ENCODE measurements around the gene HS2ST1.

HS2ST1 gene

GRCh38 chr1:87048237-87048636 is 133.8 kb downstream of the HS2ST1 start (continued):
- TF ChIP-seq PRDM4 (tag by site-specific recombination; IDR thresholded peaks at IDR 0.05): no peak

GRCh38 chr1:87051965-87052364 is 137.5 kb downstream of the HS2ST1 start:
- Histone ChIP-seq H3K4me1 (ENCODE audit: control insufficient read depth, insufficient read depth, low read length) (no peaks in the 10 kb centered on the region), H3K27ac (ENCODE audit: extremely low read depth, low read depth, low read length) (no peak overlapping the region), H3K4me3 (ENCODE audit: low read depth, low read length) (no peak overlapping the region), H3K9me3 (ENCODE audit: control insufficient read depth, insufficient read depth, low read depth, low read length) (no peaks in the 10 kb centered on the region), H3K36me3 (ENCODE audit: control insufficient read depth in 2 of 2, insufficient read depth in 1 of 2, low read length in 2 of 2) (no peaks in the 10 kb centered on the region)
- TF ChIP-seq ZNF658 (tag by site-specific recombination; IDR thresholded peaks at IDR 0.05) (no peak), ZNF660 (tag by site-specific recombination; IDR thresholded peaks at IDR 0.05) (no peak), PRDM2 (tag by site-specific recombination; IDR thresholded peaks at IDR 0.05; ENCODE audit: borderline replicate concordance) (no peak)
- ChIA-PET POLR2A (no interaction called here), CTCF (interaction anchor here (2.4 kb wide), 1 partner anchor 32 kb away, joined by 7 read pairs; no protein-coding TSS in a partner anchor)

- H3K36me3 ChIP-seq (ENCODE audit: control insufficient read depth in 2 of 2, insufficient read depth in 1 of 2, low read length in 2 of 2): no peaks in the 10 kb centered on the region
- H3K27ac ChIP-seq (ENCODE audit: extremely low read depth, low read depth, low read length): no peak overlapping the region
- no peaks in the 10 kb centered on the region for H3K4me1 ChIP-seq (ENCODE audit: control insufficient read depth, insufficient read depth, low read length)
- H3K9me3 ChIP-seq (ENCODE audit: control insufficient read depth, insufficient read depth, low read depth, low read length): no peaks in the 10 kb centered on the region
- H3K4me3 ChIP-seq (ENCODE audit: low read depth, low read length): no peak overlapping the region
- TF ChIP-seq ZNF214 (tag by site-specific recombination; IDR thresholded peaks at IDR 0.05; ENCODE audit: borderline replicate concordance) (no peak), ZNF274 (IDR thresholded peaks at IDR 0.05; ENCODE audit: low read length) (no peak), ZNF274 (tag by site-specific recombination; IDR thresholded peaks at IDR 0.05; ENCODE audit: borderline replicate concordance) (no peak), ZNF747 (tag by site-specific recombination; IDR thresholded peaks at IDR 0.05) (no peak), PRDM4 (tag by site-specific recombination; IDR thresholded peaks at IDR 0.05) (no peak), IKZF3 (tag by site-specific recombination; IDR thresholded peaks at IDR 0.05) (no peak), GLI4 (tag by site-specific recombination; IDR thresholded peaks at IDR 0.05) (no peak), ZNF654 (tag by site-specific recombination; IDR thresholded peaks at IDR 0.05; ENCODE audit: low read depth) (no peak), ZNF146 (tag by site-specific recombination; IDR thresholded peaks at IDR 0.05) (no peak)
- ChIA-PET CTCF (interaction anchor here (2.4 kb wide), 1 partner anchor 32 kb away, joined by 7 read pairs; no protein-coding TSS in a partner anchor), POLR2A (no interaction called here)
Observed at GRCh38 chr1:87052400-87052799, 138.0 kb downstream of the HS2ST1 start.
